COR-L47 (cell line): ENCODE data around the gene ADAM21.
"Not testable (repeated sequence)": the region's sequence is repeated elsewhere in the genome, so short reads cannot be mapped to it uniquely, and the experiment has no call there.

Source experiments
- DNase-seq: peaks from one replicate; lab custom pipeline; 2025; lab: John Stamatoyannopoulos, UW

ADAM21 gene

DNA sequence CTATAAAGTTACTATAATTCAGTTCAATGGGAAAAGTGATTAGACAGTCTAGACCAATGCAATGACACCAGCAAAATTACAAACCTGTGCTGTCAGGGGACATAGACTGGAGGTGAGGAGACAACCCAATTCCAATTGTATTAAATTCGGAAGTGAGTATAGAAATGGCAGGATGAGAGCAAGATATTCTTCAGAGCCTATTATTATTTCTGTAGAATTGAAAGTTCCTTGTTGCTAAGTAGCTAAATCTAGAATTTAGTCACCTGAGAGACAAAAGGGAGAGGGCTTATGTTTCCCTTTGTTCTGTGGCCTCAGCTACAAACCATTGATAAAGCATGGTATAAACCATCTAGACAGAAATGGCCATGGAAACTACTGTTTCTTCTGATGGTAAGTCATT, at the start of gene ADAM21:
TSS of gene ADAM21 (plus strand) at position 301 of the 400 bp plus-strand sequence. CDS start 5,326 bp downstream, outside the sequence.
- no peak for DNase-seq

DNA sequence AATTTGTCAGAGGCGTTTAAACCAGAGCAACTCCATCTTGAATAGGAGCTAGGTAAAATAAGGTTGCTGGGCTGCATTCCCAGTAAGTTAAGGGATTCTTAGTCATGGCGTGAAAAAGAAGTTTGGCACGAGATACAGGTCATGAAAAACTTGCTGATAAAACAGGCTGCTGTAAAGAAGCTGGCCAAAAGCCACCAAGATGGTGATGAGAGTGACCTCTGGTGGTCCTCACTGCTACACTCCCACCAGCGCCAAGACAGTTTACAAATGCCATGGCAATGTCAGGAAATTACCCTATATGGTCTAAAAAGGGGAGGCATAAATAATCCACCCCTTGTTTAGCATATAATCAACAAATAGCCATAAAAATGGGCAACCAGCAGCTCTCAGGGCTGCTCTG, 48.6 kb upstream of the ADAM21 start:
- not testable (repeated sequence) for DNase-seq

GRCh38 chr14:70406216-70406615, 45.8 kb upstream of the ADAM21 start:
- not testable (repeated sequence) for DNase-seq

- DNase-seq = no peak
Measured at GRCh38 chr14:70407621-70408020, 44.4 kb upstream of the ADAM21 start.

GRCh38 chr14:70415788-70416187, 36.2 kb upstream of the ADAM21 start:
- DNase-seq = no peak

GRCh38 chr14:70416338-70416724, 35.6 kb upstream of the ADAM21 start:
- DNase-seq = no peak

- peak; percentile 76 for DNase-seq
Measured at GRCh38 chr14:70416725-70417349, 35.1 kb upstream of the ADAM21 start, which contains the start of gene SYNJ2BP. Gene SYNJ2BP, minus strand, starts transcription at chr14:70417090. Its CDS starts 127 bp downstream, at chr14:70416963.

- not testable (repeated sequence) for DNase-seq
Measured at GRCh38 chr14:70419270-70419931, 32.6 kb upstream of the ADAM21 start.

DNA sequence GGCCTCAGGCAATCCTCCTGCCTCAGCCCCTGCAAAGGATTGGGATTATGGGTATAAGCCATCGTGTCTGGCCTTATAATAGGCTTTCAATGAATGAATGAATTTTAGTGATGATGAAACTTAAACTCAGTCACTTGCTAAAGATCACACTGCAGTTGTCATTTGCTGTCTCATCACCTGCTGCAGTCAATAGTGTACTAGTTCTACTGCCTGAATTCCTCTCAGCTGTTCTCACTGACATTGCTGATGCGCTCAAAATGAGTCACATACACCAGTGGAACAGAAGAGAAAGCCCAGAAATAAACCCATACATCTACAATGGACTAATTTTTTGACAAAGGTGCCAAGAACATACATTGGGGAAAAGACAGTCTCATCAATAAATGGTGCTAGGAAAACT, 29.4 kb upstream of the ADAM21 start:
- DNase-seq = no peak

DNA sequence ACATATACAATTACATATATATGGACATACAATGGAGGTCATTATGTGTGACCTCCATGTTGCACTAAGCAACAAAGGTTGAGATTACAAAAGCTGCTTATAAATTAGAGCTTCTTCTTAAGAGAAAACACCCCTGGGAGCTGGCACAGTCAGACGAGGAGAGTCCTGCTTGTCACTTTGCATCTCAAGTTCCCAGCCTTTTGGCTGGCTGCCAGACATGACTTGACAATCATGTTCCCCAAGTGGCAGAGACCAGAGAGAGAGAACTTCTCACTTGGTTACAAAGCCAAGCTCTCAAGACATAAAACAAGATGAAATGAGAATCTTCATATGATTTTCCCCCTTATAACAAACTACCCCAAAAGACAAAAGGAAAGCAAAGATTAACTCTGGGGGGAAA, 26.6 kb upstream of the ADAM21 start:
- no peak for DNase-seq

- not testable (repeated sequence) for DNase-seq
Measured at GRCh38 chr14:70426555-70426954, 25.4 kb upstream of the ADAM21 start.

- DNase-seq = no peak
Measured at GRCh38 chr14:70436867-70437266, 15.1 kb upstream of the ADAM21 start.

DNA sequence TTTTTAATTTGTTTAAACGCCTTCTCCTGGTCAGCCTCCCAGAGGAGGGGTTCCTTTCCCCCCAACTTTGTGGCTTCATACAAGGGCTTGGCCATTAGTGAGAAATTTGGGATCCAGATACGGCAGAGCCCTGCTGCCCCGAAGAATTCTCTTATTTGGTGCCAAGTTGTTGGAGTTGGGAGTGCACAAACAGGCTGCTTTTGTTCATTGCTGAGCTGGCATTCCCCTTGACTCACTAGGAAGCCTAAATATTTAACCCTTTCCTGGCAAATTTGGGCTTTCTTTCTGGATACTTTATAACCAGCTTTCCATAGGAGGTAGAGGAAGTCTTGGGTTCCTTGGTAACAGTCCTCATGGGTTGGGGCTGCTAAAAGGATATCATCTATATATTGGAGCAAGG, 10.3 kb upstream of the ADAM21 start:
- DNase-seq = no peak

DNA sequence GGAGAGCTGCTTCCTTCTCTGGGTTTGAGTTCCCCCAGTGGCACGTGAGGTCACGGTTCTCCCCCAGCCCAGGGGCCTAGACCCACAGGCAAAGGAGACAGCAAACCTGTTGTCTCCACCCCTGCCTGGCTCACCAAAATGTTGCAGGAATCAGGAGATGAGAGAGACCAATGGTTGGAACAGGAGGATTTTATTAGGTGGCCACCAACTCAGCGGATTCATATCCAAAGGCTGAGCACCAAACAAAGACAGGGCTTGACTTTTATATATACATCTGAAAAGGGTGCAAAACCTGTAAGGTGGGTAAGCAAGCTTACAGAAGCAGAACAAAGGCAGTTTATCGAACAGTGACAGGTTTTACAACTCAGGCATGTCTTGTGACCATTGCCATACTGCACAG, 9.2 kb upstream of the ADAM21 start:
- no peak for DNase-seq

- peak; percentile 6 for DNase-seq
Measured at GRCh38 chr14:70448633-70449340, 3.2 kb upstream of the ADAM21 start.

DNA sequence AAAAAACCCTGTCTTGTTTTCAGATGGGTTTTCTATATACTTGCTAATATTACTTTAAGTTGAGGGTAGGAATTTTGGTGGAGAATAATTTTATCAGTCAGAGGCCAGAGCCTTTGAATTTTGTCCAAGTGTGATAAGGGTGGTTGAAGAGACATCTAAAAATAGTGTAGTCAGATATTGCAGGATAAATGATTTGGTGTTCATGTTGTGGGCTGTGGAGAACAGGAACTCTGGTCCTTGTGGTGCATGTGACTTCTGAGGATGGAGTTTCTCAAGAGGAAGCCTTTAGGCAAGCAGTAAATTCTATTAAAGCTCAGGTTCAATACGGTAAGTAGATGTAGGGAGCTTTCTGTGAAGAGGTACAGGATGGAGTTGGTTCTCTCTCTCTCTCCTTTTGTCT, 2.8 kb downstream of the ADAM21 start:
- no peak for DNase-seq

DNA sequence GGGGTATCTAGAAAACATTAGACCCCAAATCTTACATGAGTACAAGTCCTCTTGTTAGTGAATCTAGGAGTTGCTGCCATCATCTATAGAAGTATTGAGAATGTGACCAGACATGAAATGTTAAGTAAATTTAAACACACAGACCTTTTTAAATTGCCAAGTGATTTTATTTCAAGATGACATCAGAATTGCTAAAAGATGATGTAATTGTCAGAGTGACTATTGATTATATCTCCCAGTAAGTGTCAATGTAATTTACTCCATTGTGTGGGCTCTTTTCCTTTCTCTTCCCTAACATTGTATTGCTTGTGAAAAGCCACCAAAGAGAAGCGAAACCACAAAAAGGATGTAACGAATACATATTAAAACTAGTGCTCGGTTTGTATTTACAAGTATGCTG, 16.8 kb downstream of the ADAM21 start:
- no peak for DNase-seq

DNA sequence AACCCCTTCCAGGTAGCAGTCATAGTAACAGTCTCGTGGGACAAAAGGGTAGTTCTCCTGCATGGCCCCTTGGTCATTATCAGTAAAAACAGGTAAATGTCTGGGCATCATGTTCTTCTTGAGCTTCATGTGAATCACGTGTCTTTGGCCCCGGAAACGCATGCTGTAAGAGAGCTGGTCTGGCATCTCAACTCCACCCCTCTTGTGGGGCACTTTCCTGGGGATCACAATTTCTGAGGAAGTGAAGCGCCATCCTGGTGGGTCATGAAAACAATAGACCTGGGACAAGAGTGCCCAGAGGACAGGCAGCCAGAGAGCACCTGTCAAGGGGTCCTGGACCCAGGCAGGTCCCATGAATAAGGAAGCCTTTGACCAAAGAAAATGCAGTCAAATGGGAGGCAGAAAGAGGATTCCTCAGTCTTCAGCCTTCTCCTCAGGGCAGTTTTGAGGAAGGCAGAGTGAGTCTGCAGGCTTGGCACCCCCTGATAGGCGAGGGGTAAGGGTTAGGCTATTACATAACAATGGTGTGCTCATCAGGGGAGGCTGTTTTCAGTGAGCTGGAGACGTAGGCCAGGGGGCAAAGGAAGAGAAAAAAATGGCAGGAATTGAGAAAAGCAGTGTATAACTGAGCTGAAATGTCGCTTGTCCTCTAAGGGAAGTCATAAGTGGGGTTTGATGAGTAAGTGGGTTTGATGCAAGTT, 19.0 kb downstream of the ADAM21 start:
- not testable (repeated sequence) for DNase-seq

- DNase-seq = no peak
Measured at GRCh38 chr14:70472253-70473159, 20.5 kb downstream of the ADAM21 start.

DNA sequence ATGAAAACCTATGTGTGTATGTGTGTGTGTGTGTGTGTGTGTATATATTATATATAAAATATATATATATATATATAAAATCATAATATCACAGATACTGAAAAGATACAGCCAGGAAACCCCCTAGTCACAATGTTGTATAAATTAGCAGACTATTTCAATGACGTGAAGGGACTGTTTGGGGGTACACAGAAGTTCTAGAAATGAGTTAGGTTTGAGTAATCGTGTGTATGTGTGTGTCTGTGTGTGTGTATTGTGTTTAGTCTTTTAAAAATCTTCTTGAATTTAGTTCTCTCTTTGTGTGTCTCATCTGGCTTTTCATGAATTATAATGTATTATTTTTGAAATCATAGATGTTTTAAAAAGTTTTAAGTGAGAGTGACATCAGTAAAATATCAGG, 21.9 kb downstream of the ADAM21 start:
- no peak for DNase-seq

DNA sequence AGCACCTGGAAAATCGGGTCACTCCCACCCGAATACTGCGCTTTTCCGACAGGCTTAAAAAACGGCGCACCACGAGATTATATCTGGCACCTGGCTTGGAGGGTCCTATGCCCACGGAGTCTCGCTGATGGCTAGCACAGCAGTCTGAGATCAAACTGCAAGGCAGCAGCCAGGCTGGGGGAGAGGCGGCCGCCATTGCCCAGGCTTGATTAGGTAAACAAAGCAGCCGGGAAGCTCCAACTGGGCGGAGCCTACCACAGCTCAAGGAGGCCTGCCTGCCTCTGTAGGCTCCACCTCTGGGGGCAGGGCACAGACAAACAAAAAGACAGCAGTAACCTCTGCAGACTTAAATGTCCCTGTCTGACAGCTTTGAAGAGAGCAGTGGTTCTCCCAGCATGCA, 23.5 kb downstream of the ADAM21 start:
- DNase-seq = not testable (repeated sequence)
